K562 (cell line): ENCODE data around the gene HOXC5. TPM values are rescaled to one million over a fixed set of nuclear protein-coding genes. Genes with fewer than 3 reads are reported as not detected.

Source experiments
- CREB1 ChIP-seq, 2 experiments: sonication (generic) in 1 of 2; formaldehyde crosslinking in 1 of 2; IDR thresholded peaks; 2 replicates each; pipeline versions ENCODE4 v1.6.1 to v1.8.0; 2012 to 2022; ENCODE audit warnings: inconsistent platforms in 1 of 2, mild to moderate bottlenecking in 1 of 2, missing genetic modification reagents in 1 of 2, moderate library complexity in 1 of 2
- ETS1 ChIP-seq: conservative IDR thresholded peaks from 2 replicates; pipeline ENCODE4 v1.6.1; 2011; ENCODE audit warnings: low read depth, mild to moderate bottlenecking, low read length; ENCODE audit not compliant: control insufficient read depth
- EZH2 ChIP-seq: IDR thresholded peaks from 2 replicates; pipeline ENCODE4 v1.6.1; 2012; ENCODE audit warnings: low read depth, mild to moderate bottlenecking, inconsistent platforms, low read length, borderline replicate concordance
- GATAD2A ChIP-seq: fragments of 450-650 bp; IDR thresholded peaks from 2 replicates; pipeline ENCODE4 v1.6.1; 2017
- HNRNPH1 ChIP-seq: fragments of 200-400 bp; formaldehyde crosslinking; optimal IDR thresholded peaks from 2 replicates; pipeline ENCODE3; 2017; ENCODE audit warnings: low read depth, mild to moderate bottlenecking, low read length, moderate library complexity
- HOXB6 ChIP-seq: fragments of 250-450 bp; sonication (Bioruptor Pico); IDR thresholded peaks from 2 replicates; pipeline ENCODE4 v1.5.1; 2022; ENCODE audit warnings: mild to moderate bottlenecking, borderline replicate concordance
- NCOA4 ChIP-seq: fragments of 450-650 bp; IDR thresholded peaks from 2 replicates; pipeline ENCODE4 v1.6.1; 2018; ENCODE audit warnings: mild to moderate bottlenecking; ENCODE audit not compliant: partially characterized antibody
- NEUROD1 ChIP-seq: fragments of 150-350 bp; IDR thresholded peaks from 2 replicates; pipeline ENCODE4 v1.6.1; 2014; ENCODE audit warnings: borderline replicate concordance, low read length, low read depth; ENCODE audit not compliant: partially characterized antibody
- POLR2H ChIP-seq: IDR thresholded peaks from 2 replicates; pipeline ENCODE4 v1.6.1; 2016; ENCODE audit warnings: missing genetic modification characterization, low read depth, mild to moderate bottlenecking, control low read depth, missing compliant biosample characterization, moderate library complexity
- SMARCA5 ChIP-seq: fragments of 450-650 bp; IDR thresholded peaks from 2 replicates; pipeline ENCODE4 v1.6.1; 2016
- USF2 ChIP-seq: sonication (generic); formaldehyde crosslinking; IDR thresholded peaks from 2 replicates; pipeline ENCODE4 v1.5.0; 2020; ENCODE audit warnings: missing genetic modification reagents
- ZBTB9 ChIP-seq: fragments of 450-650 bp; formaldehyde crosslinking; IDR thresholded peaks from 2 replicates; pipeline ENCODE4 v1.4.0; 2020; ENCODE audit warnings: mild to moderate bottlenecking, moderate library complexity
- ZNF507 ChIP-seq: conservative IDR thresholded peaks from 2 replicates; pipeline ENCODE4 v1.6.1; 2017; ENCODE audit warnings: missing genetic modification characterization, missing compliant biosample characterization
- ZNF584 ChIP-seq: fragments of 200-800 bp; sonication (Bioruptor generic); IDR thresholded peaks from 2 replicates; pipeline ENCODE4 v1.6.1; 2016; ENCODE audit warnings: low read depth, mild to moderate bottlenecking, missing genetic modification characterization, missing compliant biosample characterization
- ZNF592 ChIP-seq: fragments of 450-650 bp; IDR thresholded peaks from 2 replicates; pipeline ENCODE4 v1.6.1; 2017; ENCODE audit warnings: antibody characterized with exemption, mild to moderate bottlenecking
- ZNF696 ChIP-seq: fragments of 250-450 bp; sonication (Bioruptor Pico); conservative IDR thresholded peaks from 2 replicates; pipeline ENCODE4 v1.4.0; 2020; ENCODE audit warnings: mild to moderate bottlenecking, moderate library complexity
- polyA plus RNA-seq, 8 experiments: library from polyadenylated mRNA; depleted of rRNA in 4 of 8; stranded (reverse) in 5 of 8; unstranded in 3 of 8; fragments of >200 nt; fragmentation: Nextera tagmentation in 2 of 8; fragmentation: Illumina TruSeq in 1 of 8; extraction: Ambion mirVana in 2 of 8; extraction: Trizol in 1 of 8; gene quantifications; 2 replicates each; pipeline versions ENCODE4 v1.2.1 to v1.2.3, GENCODE V29; 2011 to 2014; ENCODE audit warnings: inconsistent platforms in 1 of 8, missing spikeins in 1 of 8
- total RNA-seq, 7 experiments: library from RNA; depleted of rRNA in 6 of 7; stranded (reverse); fragments of >200 nt in 6 of 7; fragmentation: Illumina TruSeq in 2 of 7; extraction: Trizol in 2 of 7; gene quantifications; 2 replicates each; pipeline versions ENCODE4 v1.2.1 to v1.2.3, GENCODE V29; 2011 to 2021; ENCODE audit warnings: low replicate concordance in 1 of 7

Gene HOXC5
- total and polyA plus RNA-seq, 9 of the 15 experiments (the other 6 are each of a cell fraction or from before 2014, with no cell fraction given): 0.10 to 0.44 (median 0.18) TPM; not detected in 4

GRCh38 chr12:54000116-54001114 is 32.4 kb upstream of the HOXC5 start, which contains the start of gene HOXC9 (continued):
- peak; percentile 76 for TF ChIP-seq ZNF592
- TF ChIP-seq CREB1 (IDR thresholded peaks at IDR 0.05): 0 out of 2 replicates have a peak, but pooled peaks have one; percentile 24
- peak; percentile 50; the same call in 1 of the 2 replicates for TF ChIP-seq CREB1 (CRISPR knock-in tag; IDR thresholded peaks at IDR 0.05)
- TF ChIP-seq NCOA4: no peak
- no peak for TF ChIP-seq POLR2H (tag)
- TF ChIP-seq ZBTB9 (CRISPR knock-in tag): no peak
- TF ChIP-seq ZNF584: no peak
- TF ChIP-seq EZH2: no peak
- no peak for TF ChIP-seq NEUROD1
- TF ChIP-seq GATAD2A: no peak
- no peak for TF ChIP-seq HOXB6
- TF ChIP-seq ZNF696 (CRISPR knock-in tag): no peak
- no peak for TF ChIP-seq HNRNPH1
- no peak for TF ChIP-seq SMARCA5
- no peak for TF ChIP-seq ETS1
- TF ChIP-seq ZNF507: no peak
- TF ChIP-seq USF2: no peak
